Measurements from ENCODE around the gene ZW10.

ZW10 gene

GRCh38 chr11:113697756-113698407, 75.6 kb downstream of the ZW10 start:
- DNase-seq (ENCODE audit: low spot score), result no peak

GRCh38 chr11:113697111-113697510, 76.4 kb downstream of the ZW10 start:
- no peak for DNase-seq (ENCODE audit: low spot score)

GRCh38 chr11:113695207-113695606, 78.3 kb downstream of the ZW10 start:
- DNase-seq (ENCODE audit: low spot score), result no peak

- no peak for DNase-seq (ENCODE audit: low spot score)
Measured at GRCh38 chr11:113694390-113694789, 79.1 kb downstream of the ZW10 start.

GRCh38 chr11:113693030-113693429, 80.5 kb downstream of the ZW10 start:
- DNase-seq (ENCODE audit: low spot score), result no peak

GRCh38 chr11:113690619-113691569, 82.6 kb downstream of the ZW10 start:
- peak; percentile 81 for DNase-seq (ENCODE audit: low spot score)

- DNase-seq (ENCODE audit: low spot score), result no peak
Measured at GRCh38 chr11:113689768-113690618, 83.5 kb downstream of the ZW10 start.

GRCh38 chr11:113685654-113686359, 87.7 kb downstream of the ZW10 start:
- no peak for DNase-seq (ENCODE audit: low spot score)

- no peak for DNase-seq (ENCODE audit: low spot score)
Measured at GRCh38 chr11:113684496-113684895, 89.0 kb downstream of the ZW10 start.

GRCh38 chr11:113683481-113684046, 89.9 kb downstream of the ZW10 start:
- DNase-seq (ENCODE audit: low spot score), result no peak
